Retinal pigment epithelial cell (primary cell): Measurements from ENCODE around the gene SLC39A9.
A peak's percentile ranks its signal among the peaks of the same experiment; 100 is the strongest.

Source experiments
- DNase-seq: peaks from one replicate; pipeline ENCODE4 v3.0.0-alpha.2; 2010; ENCODE audit warnings: low read depth
- H3K4me3 ChIP-seq: 2 replicates; pipeline ENCODE4 v1.5.1; 2011; ENCODE audit warnings: mild to moderate bottlenecking, low read length, control low read depth, moderate library complexity
- TF ChIP-seq, protein P1 (sequence below): conservative IDR thresholded peaks from 2 replicates; pipeline ENCODE4 v1.5.1; 2011; ENCODE audit warnings: low read depth, low read length, control low read depth, inconsistent platforms

The SLC39A9 gene

DNA sequence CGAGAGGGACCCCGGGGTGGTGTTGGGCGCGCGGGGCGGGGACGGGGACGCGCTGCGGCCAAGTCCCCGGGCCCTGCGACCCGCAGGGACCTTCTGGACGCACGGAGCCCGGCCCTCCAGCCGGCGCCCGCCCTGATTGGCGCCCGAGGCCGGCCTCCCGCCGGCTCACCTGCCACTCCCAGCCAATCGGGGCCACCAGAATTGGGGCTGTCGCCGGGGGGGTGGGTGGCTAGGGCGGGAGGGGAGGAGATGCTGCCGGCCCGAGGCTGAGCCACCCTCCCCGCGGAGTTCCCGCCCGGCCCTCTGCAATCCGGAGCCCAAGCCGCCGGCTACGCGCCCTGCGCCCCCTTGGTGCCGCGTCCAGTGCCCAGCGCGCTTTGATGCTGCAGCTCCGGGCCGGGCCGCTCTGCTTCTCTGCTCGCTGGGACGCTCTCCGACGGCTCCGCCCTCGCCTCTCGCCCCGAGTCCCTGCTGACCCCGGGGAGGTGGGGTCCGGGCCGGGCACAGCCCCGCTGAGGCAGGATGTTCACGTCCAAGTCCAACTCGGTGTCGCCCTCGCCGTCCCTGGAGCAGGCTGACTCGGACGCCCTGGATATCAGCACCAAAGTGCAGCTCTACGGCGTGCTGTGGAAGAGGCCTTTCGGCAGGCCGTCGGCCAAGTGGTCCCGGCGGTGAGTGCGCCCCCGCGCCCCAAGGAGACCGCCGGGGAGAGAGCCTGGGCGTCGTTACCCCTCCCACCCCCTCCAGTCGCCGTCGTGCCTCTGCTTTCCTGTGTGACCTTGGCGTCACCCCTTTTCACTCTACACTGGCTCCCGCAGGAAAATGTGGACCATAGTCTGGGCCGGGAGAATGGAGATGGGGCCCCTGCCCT lies 86.2 kb downstream of the SLC39A9 start, which contains the start of gene PLEKHD1:
PLEKHD1 (plus strand) TSS at position 285 of the 871 bp plus-strand sequence; CDS start at position 523, 238 bp downstream.
- peak within 1 kb of the TSS; percentile 36 for H3K4me3 ChIP-seq
- no peak for DNase-seq

DNA sequence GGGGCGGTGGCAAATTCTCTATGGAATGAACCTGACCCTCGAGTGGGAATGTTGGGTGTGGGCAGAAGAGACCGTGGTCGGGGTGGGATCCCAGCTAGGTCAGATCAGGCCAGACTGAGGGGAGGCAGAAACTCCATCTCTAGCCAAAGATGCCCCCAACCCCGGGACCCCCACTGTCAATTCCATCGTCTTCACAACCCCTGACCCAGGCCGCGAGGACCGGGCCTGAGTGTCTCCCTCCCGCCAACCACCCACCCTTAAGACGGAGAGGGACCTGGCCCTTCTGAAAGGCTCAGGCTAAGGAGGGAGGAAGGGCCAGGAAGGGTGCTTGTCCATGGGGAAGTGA lies 86.8 kb downstream of the SLC39A9 start:
- TF ChIP-seq, protein P1, sequence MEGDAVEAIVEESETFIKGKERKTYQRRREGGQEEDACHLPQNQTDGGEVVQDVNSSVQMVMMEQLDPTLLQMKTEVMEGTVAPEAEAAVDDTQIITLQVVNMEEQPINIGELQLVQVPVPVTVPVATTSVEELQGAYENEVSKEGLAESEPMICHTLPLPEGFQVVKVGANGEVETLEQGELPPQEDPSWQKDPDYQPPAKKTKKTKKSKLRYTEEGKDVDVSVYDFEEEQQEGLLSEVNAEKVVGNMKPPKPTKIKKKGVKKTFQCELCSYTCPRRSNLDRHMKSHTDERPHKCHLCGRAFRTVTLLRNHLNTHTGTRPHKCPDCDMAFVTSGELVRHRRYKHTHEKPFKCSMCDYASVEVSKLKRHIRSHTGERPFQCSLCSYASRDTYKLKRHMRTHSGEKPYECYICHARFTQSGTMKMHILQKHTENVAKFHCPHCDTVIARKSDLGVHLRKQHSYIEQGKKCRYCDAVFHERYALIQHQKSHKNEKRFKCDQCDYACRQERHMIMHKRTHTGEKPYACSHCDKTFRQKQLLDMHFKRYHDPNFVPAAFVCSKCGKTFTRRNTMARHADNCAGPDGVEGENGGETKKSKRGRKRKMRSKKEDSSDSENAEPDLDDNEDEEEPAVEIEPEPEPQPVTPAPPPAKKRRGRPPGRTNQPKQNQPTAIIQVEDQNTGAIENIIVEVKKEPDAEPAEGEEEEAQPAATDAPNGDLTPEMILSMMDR, result no peak
- no peak overlapping the region for H3K4me3 ChIP-seq
- no peak for DNase-seq

More for the DNA sequence above, 86.2 kb downstream of the SLC39A9 start, which contains the start of gene PLEKHD1:
- TF ChIP-seq, protein P1, result no peak

DNA sequence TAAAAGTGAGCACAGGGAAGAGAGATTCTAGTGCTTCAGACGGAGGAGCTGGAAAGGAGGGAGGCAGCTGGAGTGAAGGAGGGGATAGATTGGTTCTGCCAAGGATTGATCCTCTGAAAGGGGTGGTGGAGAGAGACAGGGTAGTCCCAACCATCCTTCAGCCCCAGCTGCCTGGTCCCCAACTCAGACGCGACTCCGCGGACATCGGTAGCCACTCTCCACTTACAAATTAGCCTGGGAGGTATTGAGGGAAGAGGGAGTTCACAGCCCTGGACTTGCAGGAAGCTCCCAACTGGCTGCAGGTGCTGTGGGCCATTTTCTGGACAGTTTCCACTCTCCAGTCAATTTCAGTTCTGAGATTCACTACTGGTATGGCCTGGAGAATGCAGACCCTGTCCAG lies 87.2 kb downstream of the SLC39A9 start:
- DNase-seq, result no peak
- TF ChIP-seq, protein P1, result no peak
- H3K4me3 ChIP-seq, result no peak overlapping the region

GRCh38 chr14:69487226-69487625 lies 88.7 kb downstream of the SLC39A9 start:
- no peak overlapping the region for H3K4me3 ChIP-seq
- DNase-seq, result no peak
- TF ChIP-seq, protein P1, result no peak

GRCh38 chr14:69487771-69488170 lies 89.3 kb downstream of the SLC39A9 start:
- TF ChIP-seq, protein P1, result no peak
- DNase-seq, result no peak
- no peak overlapping the region for H3K4me3 ChIP-seq

GRCh38 chr14:69489495-69489894 lies 91.0 kb downstream of the SLC39A9 start:
- no peak overlapping the region for H3K4me3 ChIP-seq
- TF ChIP-seq, protein P1, result no peak
- DNase-seq, result no peak
